GM12872 (cell line): ENCODE results near the gene DGKI.

Experiments
- TF ChIP-seq, protein P1 (sequence below): IDR thresholded peaks from 3 replicates; pipeline ENCODE4 v1.5.1; 2011; ENCODE audit warnings: low read depth, mild to moderate bottlenecking, low read length, moderate library complexity; ENCODE audit not compliant: insufficient read depth

Gene DGKI

DNA sequence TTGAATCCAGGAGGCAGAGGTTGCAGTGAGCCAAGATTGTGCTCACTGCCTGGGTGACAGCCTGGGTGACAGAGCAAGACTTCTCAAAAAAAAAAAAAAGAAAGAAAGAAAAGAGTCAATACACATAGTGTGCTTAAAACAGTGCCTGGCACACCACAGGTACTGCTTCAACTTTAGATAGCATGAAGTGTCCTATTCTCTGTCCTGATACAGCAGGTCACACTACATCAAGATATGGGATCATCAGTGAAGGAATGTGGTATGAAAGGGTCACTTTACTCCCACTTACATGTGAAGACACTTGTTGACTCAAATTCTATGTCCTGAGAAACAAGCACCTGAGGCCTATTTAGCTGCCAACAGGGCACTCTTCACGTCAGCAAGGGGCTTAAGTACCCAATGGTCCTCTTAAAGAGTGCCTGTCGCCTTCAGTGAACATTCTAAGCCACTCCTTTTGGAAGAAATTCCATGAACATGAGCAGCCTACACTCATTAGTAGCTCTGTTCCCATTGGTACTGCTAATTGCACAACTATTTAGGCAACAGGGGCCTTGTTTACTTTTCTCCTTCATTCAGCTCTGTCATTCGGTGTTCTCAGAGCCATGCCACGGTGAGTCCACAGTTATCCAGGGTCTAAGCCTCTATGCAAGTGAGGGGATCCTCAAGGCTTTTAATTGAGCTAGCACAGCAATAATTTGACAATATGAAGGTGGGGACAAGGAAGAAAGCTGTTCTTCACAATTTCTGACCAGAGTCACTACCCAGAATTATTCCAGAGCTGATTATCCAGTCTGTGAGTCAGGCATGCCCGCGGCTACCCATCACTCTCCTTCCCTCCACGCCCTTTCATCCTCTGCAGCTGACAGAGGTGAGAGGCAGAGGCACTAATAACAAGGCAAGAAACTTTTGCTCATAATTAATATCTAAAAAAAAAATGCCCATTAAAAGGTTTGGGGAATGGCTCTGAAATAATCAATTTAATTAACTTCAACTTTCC lies 446.6 kb downstream of the DGKI start:
- TF ChIP-seq, protein P1, sequence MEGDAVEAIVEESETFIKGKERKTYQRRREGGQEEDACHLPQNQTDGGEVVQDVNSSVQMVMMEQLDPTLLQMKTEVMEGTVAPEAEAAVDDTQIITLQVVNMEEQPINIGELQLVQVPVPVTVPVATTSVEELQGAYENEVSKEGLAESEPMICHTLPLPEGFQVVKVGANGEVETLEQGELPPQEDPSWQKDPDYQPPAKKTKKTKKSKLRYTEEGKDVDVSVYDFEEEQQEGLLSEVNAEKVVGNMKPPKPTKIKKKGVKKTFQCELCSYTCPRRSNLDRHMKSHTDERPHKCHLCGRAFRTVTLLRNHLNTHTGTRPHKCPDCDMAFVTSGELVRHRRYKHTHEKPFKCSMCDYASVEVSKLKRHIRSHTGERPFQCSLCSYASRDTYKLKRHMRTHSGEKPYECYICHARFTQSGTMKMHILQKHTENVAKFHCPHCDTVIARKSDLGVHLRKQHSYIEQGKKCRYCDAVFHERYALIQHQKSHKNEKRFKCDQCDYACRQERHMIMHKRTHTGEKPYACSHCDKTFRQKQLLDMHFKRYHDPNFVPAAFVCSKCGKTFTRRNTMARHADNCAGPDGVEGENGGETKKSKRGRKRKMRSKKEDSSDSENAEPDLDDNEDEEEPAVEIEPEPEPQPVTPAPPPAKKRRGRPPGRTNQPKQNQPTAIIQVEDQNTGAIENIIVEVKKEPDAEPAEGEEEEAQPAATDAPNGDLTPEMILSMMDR, result no peak

DNA sequence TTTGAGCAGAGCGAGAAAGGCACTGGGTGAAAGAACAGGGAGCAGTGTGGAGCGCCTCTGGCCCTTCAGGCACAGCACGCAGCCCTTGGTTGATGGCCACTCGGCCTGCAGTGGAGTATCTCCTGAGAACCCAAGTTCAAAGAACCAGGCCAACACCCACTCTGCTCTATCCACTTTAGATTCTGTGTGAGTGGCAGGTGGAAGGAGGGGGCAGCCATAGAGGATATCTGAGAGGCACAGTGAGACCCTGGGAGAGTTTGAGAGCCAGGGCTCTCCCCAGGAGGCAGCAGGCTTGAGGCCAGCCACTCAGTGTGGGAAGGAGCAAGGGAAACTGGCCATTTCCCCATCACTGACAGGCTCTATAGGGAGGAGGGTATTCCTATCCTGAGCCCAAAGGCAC lies 450.7 kb downstream of the DGKI start:
- TF ChIP-seq, protein P1, result no peak

DNA sequence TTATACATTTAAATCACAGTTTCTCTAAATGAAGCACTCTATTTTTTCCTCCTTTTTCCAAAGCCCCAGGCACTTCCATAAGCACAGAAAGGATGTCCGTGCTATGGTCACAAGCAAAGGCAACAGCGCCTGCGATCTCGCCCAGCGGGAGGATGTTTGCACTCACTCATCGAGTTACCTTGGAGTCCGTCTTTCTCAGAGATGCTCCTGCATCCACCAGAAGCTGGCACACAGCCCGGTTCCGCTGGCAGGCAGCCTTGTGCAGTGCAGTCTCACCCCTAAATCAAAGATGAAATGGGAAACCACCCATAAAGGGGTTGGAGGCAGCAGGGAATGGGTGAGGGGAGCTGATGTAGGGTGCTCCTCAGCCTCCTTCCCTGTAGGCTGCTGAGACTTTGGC lies 451.4 kb downstream of the DGKI start:
- TF ChIP-seq, protein P1, result no peak

DNA sequence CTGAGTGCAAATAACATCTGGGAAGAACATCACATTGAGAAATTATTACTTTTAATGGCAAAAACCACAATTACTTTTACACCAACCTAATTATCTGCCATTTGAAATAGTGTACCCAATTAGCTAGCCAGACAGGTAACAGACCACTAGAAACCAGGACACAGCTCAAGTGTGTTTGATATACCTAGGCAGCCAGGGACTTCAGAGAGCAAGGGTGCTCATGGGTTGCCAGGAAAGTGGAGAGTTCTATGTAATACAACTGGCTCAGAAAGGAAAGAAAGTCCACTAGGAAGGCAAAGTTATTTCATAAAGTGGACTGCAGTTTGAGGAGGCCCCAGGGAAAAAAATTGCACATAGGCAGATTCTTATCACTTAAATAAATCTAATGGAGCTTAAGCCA lies 453.2 kb downstream of the DGKI start:
- TF ChIP-seq, protein P1, result no peak

DNA sequence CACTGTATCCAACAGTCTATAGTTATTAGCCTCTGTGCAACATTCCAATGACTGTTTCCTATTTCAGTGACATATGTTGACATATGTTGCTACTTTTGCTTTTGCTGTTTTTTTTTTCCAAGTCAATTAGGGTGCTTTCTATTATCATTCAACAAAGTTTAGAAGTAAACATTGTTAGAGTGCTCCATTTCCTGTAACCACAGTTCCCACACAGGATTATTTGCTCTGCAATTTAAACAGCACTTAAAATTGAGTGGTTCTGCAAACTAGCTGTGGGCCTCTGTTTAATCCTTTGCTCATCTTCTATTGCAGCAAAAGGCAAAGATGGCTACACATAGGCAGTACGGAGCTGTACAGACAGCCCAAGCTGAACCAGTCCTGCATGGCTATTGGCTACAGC lies 456.7 kb downstream of the DGKI start:
- TF ChIP-seq, protein P1, result no peak

DNA sequence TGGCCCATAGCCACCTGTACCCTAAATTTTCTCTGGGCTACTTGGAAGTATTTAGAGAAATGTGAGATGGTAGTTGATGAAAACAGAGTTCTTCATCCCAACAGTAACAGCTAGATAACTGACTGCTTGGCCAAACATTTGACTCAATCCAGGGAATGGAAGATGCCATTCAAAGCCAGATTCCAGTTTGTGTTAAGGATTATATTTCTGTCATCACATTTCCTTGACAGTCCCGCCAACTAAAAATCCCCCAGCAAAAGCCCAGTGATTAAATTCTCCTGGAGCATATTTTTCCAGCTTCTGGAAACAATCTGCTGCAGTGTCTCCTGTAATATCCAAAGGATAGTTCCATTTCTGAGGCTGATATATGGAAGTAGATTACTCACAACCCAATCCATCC lies 457.9 kb downstream of the DGKI start:
- TF ChIP-seq, protein P1, result no peak

DNA sequence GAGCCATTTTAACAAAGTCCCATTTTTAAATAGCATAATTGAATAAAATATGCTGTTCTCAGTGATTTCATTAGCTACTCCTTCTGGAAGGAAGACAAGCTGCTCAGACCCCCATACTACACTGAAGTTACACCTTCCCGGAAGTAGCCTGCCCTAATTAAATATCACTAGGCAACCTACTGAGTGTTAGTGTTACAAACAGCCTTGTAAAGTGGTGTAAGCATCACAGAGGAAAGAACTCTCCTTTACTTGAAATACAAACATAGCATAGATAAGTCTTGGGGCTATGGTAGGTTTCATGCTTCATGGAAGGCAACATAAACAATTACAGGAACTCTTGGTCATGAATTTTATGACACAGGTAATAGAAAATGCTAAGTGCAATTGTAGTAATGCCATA lies 459.8 kb downstream of the DGKI start:
- TF ChIP-seq, protein P1, result no peak
